HG03457 (cell line): Measurements from ENCODE around the gene GNGT2.
"Not testable (repeated sequence)": the region's sequence is repeated elsewhere in the genome, so short reads cannot be mapped to it uniquely, and the experiment has no call there.

Source experiments
- ATAC-seq: cut with Tn5 transposase; IDR thresholded peaks from one replicate; pipeline ENCODE4 v1.9.1; 2021; ENCODE audit warnings: moderate number of reproducible peaks; ENCODE audit not compliant: unreplicated experiment

The GNGT2 gene

DNA sequence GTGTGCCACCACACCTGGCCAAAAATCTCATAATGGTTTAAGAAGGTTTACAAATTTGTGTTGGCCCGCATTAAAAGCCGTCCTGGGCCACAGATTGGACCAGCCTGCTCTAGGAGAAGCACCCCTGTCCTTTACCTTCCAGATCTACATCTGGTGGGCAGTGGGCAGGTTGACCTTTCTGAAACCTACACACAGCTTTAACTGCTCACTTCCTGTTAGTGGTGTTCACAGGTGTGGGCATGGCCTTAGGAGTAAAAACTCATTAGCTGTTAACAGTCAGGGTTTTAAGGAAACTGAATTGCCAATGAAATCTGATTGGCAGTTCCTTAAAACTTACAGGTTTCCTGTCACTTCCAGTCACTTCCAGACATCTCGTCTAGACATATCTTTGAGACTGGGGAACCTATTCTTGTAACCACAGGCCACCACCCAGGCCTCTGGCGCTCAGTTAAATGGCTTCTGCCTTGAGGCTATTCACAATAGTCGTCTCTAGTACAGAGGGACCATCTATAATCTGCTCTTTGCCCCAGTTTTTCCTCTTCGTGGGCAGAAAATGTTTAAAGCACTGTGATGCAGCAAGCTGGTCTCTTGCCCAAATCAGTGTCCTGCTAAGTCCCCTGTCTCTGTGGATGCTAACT is 29.3 kb downstream of the GNGT2 start:
- ATAC-seq, result no peak

DNA sequence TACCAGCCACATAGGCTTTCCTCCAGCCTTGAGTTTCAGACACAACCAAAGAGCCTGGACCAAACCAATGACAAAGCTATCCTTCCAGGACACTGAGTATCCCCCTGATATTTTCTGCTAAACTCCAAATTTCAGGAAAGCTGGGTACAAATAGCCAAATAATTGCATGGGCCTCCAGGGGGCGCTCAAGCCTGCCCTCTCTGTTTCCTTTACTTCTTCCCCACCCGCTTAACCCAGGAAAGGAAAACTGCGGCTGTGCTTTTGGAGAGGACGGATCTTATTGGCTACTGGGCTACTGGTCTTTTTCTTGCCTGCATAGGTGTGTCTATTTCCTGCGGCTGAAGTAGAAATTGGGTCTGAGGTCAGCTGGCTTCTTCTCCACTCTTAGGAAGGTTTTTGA is 30.1 kb downstream of the GNGT2 start:
- ATAC-seq, result no peak

DNA sequence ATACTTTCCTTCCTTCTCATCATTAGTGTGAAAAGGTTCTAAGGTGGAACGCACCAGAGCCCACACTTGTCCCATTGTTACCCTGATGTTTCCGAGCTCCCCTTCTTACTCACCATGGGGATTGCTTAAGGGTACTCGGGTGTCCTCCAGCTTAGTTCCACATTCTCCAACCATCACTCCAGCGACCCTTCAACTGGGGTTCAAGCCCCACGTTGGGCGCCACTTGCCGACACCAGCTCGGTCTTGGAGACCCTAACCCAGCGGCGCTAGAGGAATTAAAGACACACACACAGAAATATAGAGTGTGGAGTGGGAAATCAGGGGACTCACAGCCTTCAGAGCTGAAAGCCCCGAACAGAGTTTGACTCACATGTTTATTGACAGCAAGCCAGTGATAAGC is 34.4 kb downstream of the GNGT2 start:
- not testable (repeated sequence) for ATAC-seq

DNA sequence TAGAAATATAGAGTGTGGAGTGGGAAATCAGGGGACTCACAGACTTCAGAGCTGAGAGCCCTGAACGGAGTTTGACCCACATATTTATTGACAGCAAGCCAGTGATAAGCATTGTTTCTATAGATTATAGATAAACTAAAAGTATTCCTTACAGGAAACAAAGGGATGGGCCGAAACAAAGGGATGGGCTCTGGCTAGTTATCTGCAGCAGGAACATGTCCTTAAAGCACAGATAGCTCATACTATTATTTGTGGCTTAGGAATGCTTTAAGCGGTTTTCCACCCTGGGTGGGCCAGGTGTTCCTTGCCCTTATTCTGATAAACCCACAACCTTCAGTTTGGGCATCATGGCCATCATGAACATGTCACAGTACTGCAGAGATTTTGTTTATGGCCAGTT is 39.7 kb downstream of the GNGT2 start:
- ATAC-seq, result not testable (repeated sequence)

DNA sequence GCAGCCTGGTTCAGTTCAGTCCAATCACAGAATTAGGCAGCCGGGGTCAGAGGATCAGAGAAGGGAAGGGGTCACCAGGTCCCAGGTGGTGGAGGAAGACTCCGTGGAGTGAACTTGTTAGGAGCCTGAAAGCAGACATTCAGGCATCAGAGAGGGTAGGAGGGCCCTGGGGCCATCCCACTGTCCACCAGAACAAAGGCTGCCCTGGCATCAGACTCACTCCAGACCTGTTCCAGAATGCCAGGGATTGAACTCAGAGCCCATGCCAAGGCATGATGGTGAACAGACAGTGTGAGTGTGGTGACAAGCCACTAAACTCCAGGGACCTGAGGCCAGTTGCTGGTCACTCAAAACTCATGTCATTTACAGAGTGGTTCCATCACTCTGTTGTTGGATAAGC is 40.2 kb downstream of the GNGT2 start:
- ATAC-seq, result no peak

DNA sequence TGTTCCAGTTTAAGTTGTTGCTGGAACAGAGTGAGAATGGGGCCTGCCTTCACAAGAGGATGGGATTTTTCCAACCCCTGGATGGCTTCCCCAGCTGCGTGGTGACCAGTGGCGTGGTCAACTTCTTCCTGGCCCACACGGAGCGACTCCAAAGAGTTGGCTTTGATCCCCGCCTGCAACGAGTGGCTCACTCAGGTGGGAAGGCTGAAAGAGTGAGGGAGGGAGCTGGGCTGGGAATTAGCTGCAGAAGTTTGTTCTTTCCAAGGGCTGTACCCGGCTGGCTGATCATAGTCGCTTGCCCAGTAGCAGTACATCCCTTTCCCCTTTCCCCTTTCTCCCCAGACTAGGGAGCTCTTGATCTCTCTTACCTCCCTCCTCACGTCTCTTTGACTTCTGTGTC is 41.7 kb downstream of the GNGT2 start:
- no peak for ATAC-seq

DNA sequence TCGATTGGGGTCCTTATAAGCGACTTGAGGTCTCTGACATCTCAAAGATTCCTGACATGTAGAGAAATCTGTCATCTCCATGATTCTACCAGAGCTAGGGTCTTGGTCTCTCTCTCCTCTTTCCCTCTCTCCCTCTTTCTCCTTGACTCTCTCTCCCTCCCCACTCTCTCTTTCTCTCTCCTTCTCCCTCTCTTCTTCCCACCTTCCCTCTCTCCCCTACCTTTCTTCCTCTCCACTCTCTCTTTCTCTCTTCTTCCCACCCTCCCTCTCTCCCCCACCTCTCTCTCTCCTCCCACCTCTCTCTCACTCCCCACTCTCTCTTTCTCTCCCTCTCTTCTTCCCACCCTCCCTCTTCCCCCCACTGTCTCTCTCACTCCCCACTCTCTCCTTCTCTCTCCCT is 45.2 kb downstream of the GNGT2 start:
- no peak for ATAC-seq

DNA sequence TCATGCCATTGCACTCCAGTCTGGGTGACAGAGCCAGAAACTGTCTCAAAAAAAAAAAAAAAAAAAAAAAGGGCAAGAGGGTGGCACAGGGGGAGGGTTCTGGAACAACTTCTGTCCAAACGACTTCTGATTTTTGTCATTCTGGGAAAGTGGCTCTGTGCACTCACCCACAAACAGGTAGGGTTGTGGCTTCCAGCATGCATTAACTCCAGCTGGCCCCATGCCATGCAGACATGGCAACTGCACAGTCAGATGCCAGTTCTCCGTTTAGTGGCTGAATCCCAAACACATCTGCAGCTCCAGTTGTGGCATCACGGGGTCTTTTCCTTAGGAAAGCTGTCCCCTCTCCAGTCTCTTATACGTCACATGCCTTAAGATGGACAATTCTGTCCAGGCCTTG is 47.5 kb downstream of the GNGT2 start:
- no peak for ATAC-seq

DNA sequence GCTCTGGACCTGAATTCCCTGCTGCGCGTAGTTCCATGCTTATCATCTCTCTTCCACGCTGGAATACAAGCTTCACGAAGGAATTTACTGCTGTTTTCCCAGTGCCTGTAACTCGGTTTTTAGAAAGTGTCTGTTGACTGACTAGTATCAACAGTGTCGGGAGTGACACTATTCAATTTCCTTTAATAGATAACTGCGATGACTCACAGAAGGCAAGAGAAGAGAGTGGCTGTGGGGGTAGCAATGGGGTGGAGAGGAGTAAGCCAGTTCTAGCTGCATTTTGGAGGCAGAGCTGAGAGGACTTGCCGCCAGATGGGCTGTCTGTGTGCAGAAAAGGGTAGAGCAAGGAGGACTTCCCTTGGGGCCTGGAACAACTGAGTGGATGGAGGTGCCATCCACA is 52.6 kb downstream of the GNGT2 start:
- no peak for ATAC-seq

DNA sequence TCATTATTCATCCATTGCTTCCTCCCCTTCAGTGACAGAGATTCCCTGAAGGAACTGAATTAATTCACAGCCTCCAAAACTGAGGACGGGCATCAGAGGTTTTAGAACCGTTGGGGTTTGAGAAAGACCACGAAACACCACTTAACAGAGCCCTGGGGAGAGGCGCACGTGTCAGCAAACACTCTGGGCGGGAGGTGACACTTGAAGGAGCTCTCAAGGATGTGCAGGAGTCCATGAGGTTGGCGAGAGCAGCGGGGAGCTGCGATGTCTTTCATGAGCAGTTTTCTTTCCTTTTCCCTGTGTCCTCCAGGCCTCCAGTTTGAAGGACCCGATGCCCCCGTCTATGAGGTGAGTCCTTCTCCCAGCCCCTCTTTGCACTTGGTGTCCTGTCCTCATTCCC is 54.1 kb downstream of the GNGT2 start:
- no peak for ATAC-seq
